8988T (cell line): ENCODE measurements around the gene WNT9B.

Source experiments
- DNase-seq: peaks from one replicate; pipeline ENCODE4 v3.0.0; 2011

WNT9B gene

DNA sequence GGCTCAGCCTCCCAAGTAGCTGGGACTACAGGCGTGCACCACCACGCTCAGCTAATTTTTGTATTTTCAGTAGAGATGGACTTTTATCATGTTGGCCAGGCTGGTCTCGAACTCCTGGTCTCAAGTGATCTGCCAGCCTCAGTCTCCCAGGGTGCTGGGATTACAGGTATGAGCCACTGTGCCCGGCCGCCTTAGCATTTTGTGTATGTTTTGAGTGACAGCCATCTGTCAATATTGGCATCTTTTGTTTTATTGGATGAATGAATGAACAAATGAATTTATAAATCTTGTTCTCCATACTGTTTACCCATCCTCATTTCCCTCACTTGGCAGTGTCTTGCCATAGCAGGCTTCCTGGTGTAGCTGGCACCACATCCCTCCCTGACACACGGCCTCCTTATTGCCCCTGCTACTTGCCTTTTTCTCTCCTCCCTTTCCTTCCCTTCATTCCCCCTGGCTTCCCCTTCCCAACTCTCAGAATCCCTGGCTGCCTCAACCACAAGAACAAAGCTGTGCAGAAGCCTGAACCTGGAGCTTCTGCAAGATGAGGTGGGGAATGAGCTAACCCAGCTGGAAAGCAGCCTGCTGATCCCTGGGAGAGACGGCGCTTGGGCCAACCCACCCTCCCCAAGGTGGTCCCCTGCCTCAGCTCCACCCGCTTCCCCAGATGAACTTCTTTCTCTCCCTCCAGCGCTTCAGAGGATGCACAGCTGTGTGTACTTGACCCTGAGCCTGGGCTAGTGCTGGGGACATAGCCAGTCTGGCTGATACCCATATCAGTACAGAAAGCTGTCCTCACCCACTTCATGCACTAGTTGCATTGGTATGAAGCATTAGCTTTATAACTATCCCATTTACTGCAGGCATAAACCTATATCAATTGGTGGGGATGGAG is 34.3 kb downstream of the WNT9B start:
- no peak for DNase-seq

DNA sequence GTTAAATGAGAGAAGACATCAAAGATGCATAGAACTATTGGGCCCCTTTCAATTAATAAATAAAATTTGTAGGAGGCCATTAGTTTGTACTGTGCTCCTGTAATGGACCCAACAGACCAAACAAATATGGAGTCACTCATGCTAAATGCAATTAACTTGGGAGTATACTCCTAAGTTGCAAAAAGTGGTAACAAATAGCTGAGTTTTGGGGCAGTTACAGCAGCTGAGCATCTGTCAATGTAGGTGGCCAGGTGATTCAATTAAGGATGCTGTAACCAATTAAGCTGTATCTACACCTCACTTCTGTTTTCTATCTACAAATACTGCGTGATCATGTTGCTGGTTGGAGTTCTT is 34.9 kb downstream of the WNT9B start:
- DNase-seq, result no peak

DNA sequence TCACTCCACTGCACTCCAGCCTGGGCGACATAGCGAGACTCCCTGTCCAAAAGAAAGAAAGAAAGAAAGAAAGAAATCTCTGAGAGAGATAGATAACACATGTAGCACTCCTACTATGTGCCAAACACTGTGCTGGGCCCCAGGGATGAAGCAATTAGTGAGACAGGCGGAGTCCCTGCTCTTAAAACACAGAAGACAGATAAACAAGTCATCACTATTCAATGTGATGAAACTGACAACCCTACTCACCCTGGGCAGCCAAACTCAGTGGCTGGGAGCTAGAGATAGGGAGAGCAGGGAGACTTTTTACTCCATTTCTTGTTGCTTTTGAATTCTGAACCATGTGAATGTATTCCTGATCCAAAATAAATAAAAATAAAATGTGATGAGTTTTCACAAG is 36.3 kb downstream of the WNT9B start:
- no peak for DNase-seq

DNA sequence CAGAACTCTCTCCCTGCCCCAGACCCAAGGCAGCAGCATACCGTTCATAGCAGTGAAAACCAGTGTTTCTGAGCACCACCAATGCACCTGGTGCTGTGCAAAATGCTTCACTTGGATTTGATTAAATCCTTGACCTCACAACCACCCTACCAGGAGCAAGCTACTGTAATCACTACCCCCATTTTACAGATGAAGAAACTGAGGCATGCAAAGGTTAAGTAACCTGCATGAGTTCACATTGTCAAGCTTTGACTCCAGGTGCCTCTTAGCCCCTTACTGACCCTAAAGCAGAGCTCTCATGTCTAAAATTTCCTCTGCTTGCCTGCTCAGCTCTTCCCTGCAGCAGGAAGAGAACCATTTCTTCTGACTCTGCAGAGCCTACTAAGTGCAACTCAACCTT is 37.3 kb downstream of the WNT9B start:
- DNase-seq, result no peak

DNA sequence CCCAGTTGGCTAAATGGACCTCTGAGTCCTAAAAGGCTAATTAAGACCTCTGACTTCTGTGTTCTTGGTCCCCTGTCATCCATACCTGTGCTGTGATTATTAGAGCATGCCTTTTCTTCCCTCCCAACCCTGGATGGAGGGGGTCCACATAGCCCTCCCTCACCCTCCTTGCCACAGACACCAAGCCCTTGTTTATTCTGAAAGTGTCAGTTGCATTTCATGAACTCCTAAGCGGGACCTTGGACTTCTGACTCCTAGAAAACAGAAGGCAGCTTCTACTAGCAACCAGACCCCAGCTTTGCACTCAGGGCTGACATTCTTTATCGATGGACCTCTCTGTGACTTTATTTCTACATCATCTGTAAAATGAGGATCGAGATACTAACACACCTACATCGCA is 38.1 kb downstream of the WNT9B start:
- DNase-seq, result no peak

DNA sequence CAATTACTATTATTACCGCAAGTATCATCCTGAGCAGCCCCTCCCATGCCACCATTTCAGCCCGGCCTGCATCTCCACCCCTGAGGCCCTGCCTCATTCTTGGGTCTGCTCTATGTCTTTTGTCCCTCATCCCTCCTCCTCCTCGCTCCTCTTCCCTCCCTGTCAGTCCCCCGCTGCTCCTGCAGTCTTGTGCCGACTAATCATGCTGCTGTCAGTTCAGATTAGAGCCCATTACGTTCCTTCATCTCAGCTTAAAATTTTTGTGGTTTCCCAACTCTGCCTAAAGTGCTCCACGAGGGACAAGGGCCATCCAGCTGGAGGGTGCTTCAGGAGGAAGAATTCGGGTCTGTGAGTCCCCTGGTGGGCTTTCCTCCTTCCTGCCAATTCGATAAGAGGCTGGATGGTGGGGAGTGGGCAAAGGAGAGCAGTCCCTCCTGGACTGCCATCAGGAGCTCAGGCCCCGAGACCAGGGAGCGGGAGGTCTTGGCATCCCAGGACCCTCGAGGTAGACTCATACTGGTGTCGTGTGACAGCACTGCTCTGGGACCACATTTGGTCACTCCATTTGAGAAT is 38.7 kb downstream of the WNT9B start:
- no peak for DNase-seq

DNA sequence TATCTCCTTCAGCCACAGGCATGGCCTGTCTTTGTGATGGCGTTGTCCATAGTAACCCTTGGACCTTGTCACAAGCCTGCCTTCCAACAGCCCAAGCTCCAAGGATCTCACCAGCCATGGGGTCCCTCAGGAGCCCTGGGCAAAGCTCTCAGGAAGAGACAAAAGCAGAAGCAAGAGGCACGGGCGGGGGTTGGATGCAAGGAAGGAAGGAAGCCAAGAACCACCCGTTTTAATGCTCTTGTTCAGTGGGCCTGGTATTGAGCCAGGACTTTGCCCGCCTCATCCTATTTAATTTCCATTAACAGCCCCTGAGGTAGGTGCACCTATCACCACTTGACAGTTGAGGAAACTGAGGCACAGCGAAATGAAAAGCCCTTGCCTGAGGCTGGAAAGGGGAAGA is 39.3 kb downstream of the WNT9B start:
- no peak for DNase-seq

DNA sequence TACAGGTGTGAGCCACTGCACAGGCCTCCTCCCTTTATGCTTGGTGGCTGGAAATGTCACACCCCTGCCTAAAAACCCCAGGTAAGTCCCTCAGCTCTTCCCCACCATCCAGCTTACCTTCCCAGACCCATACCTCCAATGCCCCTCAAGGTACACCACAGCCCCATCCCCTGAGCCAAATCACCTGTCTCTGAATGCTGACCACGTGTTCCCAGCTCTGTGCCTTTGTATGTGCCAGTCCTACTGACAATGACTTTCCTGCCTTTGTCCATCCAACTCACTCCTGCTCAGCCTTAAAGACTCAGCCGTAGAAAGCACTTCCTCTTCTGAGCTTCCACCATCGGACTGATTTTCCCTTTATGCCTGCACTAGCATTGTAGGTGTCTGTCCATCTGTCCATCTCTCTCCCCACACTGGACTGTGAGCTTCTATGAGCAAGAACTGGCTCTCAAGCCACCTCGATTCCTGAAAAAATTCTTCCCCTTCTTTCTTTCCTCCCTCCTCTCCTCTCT is 40.9 kb downstream of the WNT9B start:
- DNase-seq, result no peak

DNA sequence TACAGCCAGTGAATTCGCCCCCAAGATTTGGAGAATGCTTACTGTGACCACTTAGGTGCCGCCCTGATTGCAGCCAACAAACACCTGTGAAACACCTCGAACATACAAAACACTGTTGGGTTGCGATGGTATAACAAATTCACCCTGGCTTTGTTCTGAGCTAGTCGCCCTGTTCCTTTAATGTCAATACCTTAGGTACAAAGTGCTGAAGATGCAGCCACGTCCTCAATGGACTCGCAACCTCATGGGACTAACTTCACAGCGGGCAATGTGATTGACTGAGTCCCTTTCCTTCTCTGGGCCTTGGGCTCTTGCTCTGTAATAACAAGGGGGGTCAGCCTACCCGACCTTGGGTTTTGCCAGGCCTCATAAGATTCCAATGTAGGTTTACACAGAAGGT is 42.6 kb downstream of the WNT9B start:
- DNase-seq, result no peak

DNA sequence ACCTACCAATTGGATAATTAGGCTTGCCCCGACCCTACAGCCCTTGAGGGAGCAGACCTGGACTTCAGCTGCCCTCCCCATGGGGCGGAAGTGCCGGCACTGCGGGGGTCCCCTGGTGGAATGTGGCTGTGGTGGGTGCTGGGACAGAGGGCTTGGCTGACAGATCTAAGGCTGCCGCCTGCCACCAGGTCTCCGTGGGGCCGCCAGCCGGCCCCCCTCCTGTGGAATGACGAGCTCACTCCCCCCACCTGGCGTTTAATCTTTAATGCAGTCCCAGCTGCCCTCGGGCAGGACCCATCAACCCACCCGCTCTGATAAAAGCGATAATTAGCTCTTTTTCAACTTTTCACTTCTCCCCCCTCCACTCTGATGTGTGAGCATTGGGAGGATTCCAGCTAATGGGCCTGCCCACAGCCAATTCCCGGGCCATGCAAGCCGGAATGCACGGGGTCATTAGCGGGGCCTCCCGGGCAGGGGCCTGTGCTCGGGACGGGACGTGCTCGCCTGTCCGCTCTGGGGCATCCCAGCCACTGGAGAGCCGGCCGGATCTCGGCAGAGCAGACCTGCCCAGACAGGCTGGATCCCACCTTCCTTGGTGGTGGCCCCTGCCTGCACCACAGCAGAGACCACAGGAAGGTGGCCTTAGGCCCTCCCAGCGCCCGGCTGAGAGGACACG is 43.2 kb downstream of the WNT9B start:
- DNase-seq, result no peak

DNA sequence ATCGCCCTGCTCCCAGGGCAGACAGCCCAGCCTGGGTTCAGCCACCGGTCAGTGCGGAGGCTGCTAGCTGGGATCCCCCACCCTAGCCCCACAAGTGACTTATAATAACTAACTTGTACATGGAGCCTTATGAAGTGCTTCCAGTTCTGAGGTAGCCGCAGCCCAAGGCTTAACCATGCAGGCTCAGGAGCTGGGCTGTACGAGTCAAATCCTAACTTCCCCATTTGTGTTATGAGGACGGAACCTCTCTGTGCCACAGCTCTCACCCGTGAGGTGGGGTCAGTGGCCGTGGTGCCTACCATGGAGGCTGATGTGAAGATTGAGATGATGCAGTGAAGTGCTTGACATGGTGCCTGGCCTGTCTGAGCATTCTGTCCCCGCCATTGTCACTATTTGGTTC is 43.8 kb downstream of the WNT9B start:
- no peak for DNase-seq

DNA sequence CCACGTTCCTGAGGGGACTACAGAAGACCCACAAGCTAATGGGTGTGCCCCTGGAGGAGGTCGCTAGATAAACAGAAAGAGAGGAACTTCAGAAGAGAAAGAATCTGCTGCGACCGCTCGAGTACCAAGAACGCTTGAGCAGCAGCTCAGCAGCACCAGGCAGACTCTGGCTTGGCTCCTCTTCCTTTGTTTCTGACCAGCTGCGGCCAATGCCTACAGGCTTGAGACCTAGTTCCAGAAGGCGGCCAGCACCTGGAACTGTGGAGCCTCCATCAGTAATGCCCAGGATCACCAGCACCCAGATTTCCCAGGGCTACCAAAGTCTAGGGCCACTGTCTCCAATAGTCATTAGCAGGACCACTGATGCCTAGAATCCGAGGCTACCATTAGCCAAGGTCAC is 45.6 kb downstream of the WNT9B start:
- no peak for DNase-seq

DNA sequence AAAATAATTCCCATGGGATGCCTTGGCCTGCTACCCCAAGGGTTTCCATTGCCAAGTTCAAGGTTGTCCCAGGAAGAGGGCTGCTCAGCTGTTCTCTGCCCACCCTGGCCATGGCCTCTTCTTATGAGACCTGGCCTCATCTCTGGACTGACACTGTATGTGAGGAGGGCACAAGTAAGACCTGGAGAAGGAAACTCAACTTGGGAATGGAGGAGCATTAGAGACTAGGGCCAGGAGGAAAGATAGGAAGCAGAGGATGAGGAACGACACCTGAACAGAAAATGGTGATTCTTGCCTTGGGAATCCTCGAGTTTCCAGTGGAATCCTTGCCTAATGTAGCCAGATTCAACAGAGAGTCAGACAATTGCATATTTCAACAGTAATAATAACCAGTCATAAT is 47.0 kb downstream of the WNT9B start:
- DNase-seq, result no peak

DNA sequence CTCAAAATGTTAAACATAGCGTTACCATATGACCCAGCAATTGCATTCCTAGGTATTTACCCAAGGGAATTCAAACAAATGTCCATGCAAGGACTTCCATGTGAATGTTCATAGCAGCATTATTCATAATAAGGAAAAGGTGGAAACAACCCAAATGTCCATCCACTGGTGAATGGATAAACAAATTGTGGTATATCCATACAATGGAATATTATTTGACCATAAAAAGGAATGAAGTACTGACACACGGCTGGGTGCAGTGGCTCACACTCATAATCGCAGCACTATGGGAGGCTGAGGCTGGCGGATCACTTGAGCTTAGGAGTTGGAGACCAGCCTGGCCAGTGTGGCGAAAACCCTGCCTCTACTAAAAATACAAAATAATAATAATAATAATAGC is 47.5 kb downstream of the WNT9B start:
- no peak for DNase-seq

DNA sequence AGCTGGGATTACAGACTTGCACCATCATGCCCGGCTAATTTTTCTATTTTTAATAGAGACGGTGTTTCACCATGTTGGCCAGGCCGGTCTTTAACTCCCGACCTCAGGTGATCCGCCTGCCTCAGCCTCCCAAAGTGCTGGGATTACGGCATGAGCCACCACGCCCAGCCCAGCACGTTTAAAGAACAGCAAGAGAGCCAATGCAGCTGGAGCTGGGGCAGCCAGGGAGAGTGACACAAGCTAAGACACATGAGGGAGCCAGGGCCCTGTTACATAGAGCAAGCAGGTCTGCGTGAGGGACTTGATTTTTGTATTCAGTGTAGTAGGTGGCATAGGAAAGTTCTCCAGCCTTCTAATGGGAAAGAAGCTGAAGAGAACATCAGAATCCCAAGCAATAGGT is 49.9 kb downstream of the WNT9B start:
- no peak for DNase-seq

DNA sequence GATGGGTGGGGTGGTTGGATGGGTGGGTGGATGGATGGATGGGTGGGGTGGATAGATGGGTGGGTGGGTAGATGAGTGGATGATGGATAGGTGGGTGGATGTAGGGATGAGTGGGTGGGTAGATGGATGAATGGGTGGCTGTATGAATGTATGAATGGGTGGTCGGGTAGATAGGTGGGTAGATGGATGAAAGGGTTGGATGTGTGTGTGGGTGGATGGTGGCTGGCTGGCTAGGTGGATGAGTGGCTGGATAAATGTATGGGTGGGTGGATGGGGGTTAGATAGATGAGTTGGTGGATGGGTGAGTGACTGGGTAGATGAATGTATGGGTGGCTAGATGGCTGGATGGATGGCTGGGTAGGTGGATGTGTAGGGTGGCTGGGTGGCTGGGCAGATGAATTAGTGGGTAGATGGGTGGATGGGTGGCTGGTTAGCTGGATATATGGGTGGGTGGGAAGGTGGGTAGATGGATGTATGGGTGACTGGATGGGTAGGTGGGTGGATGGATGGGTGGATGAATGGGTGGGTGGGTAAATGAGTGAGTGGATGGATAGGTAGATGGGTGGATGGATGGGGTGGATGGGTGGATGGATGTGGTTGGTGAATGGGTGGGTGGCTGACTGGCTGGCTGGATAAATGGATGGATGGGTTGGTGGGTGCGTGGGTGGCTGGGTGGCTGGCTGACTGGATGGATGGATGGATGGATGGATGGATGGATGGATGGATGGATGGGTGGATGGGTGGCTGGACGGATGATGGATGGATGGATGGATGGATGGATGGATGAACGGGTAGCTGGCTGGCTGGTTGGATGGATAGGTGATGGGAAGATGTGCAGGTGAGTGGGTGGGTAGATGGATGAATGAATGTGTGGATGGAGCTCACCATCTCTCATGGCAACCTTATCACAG is 52.6 kb downstream of the WNT9B start:
- no peak for DNase-seq

DNA sequence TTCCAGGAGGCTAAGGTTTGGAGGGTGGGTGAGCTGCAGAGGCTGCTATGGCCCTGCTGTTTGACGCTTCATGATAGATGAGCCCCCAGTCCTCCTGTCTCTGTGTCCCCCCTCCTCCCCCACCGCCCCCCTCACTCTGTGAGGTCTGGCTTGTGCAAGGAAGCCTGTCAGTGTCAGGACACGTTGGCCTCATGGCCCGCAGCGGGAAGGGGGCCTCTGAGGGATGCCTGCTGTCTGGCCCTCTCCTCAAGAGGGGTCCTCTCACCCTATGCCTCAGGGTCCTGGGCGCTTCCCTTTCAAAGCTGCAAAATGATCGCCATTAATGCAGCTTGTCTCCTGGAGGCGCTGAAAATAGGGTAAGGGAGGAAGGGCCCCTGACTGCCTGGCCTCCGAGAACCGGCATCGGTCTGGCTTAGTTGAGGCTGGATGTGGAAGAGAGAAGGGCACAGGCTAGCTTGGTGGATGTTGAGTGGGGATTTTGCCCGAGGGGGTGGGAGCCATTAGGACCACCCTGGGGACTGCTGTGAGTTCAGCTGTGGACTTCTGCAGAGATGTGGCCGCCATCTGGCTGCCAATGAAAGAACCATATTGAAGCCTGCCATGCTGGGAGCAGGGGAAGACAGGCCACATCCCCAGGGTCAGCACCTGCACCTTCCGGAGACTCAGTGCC is 56.8 kb downstream of the WNT9B start:
- no peak for DNase-seq

DNA sequence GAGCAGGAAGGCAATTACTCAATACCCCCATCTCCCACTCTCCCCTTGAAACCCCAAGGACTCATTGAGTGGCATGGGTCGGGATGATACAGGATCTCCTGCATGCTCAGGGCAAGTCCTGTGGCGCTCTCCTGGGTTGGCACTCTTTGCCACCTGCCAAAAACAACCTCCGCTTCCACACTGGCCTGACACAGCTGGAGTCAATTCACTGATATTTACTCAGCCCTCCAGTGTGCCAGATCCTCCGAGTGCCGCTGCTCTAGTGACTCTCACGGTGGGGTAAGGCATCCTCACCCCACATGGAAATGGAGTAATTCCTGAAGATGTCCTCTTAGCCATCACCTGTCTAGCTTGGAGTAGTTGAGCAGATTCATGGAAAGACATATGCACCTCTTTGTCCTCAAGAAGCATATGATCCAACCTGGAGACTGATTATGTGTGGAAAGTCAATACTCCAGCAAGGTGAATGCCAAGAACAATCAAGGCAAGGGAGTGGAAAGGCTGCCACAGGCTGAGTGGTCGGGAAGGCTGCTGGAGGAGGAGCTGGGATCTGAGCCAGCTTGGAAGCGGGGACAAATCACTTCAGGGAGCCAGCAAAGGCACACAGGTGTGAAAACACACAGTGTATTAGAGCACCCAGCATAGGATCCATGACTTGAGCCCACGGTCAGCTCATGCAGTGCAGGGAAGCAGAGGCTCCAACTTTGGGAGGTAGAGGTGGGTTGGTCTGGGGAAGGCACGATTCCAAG is 59.0 kb downstream of the WNT9B start:
- DNase-seq, result no peak

DNA sequence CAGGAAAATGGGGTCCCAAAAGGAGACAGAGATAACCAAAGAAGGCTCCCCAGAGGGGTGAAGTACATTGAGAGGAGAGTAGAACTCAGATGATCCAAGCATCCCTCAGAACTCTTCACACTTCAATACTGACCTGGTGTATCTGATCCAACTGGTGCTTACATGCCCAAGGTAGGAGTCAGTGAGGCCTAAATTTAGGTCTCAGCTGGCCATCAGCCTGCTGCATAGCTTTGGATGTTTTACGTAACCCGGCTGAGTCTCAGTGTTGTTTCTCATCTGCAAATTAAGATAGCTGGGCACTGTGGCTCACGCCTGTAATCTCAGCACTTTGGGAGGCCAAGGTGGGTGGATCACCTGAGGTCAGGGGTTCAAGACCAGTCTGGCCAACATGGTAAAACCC is 59.9 kb downstream of the WNT9B start:
- DNase-seq, result no peak

DNA sequence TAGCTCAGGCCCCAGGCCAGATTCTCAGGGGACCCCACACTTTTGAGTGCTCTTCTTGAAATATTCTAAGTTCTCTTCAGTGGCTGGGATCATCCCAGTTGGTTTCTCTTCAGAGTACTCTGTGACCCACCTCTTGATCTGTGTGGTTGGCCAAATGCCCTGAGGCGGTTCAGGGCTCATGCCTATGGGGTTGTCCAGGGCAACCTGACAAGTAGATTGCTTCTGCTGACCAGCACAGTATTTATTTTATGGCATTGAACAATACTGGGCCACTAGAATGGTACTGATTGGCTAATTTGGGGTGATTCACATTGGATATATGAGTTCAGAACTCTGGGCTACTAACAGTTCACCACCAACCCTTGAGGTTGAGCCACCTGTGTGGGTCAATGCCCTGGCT is 64.2 kb downstream of the WNT9B start:
- no peak for DNase-seq

DNA sequence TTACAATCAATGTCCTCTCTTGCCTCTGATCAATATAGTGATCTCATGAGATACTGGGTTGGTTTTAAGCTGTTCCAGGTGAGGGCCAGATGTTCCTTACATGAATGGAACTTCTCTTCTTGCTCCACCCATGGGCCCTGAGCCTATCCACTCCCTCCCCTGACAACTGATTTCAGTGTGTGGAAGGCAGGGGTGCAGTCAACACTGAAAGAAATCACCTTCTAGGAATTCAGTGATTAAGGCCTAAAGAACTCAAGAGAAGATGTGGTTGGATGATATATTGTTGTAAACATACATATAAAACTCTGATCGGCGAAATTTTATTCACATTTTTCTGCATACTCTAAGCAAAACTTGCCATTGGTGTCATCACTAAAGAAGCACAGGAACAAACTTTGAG is 64.8 kb downstream of the WNT9B start:
- no peak for DNase-seq

DNA sequence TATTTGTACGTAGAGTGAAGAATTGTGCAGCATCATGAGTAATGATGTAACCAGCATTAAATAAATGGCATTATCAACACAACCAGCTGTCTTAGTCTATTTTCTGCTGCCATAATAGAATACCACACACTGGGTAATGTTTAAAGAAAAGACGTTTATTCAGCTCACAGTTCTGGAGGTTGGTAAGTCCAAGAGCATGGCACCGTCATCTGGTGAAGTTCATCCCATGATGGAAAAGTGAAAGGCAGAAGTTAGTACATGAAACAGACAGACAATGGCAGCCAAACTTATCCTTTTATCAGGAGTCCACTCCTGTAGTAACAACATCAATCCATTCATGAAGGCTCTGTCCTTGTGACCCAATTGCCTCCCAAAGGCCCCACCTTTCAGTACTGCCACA is 65.2 kb downstream of the WNT9B start:
- no peak for DNase-seq
